Kidney tubule cell (primary cell): ENCODE measurements around the gene KIAA1755.

Source experiments
- DNase-seq: peaks from one replicate; pipeline ENCODE4 v3.0.0-alpha.2; 2018; ENCODE audit warnings: low spot score

Gene KIAA1755

DNA sequence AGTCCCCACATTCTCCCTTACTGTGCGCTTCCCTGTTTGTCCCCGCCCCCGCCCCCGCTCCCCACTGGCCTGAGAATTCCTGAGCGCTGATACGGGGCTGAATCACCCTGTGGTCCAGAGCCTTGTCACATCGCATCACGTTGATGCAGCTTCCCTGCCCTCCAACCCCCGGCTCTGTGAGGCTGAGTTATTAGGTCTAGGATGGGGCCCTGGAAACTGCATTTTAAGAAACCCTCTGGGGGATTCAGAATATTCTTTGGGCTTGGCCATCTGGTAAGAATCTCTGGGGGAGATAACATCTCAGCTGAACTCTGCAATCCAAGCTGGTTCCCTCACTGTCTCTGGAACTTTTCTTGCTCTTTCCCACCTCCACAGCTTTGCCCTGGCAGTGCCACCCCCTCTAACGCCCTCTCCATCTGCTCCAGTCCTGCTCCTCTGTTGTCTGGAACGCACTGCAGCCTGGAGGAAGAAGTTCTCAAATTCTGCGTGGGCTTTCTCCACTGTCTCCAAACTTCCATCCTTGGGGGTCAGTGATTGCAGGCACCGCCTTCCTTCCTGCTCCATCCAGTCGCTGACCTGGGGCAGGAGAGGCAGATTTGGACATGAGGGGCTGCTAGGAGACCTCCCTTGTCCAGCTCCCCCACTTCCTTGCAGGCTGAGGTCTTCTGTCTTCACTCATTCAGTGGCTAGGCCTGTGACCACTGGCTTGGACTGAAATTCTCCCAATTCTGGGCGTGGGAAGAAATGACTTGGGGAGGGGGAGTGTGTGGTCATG lies 42.6 kb downstream of the KIAA1755 start:
- peak; percentile 92 for DNase-seq

- DNase-seq = no peak
Observed at GRCh38 chr20:38216746-38217595, 43.6 kb downstream of the KIAA1755 start.

DNA sequence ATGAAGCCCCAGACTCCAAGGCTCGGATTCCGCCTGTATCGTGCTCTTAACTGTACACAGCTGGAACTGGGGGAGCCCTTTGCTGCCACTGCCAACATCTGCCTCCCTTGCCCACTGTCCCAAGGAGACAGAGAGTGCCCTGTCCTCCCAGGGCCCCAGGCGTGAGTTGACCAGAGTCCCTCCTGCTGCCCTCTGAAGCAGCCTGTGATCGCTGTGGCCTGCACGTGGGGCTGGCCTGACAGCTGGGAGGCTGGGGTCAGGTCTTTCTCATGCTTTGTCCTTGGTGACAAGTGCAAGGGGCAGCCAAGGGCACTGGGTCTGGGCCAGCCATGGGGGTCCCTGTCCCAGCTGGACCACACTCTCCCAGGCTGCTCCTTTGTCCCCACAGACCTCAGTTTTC lies 44.3 kb downstream of the KIAA1755 start:
- DNase-seq = no peak

DNA sequence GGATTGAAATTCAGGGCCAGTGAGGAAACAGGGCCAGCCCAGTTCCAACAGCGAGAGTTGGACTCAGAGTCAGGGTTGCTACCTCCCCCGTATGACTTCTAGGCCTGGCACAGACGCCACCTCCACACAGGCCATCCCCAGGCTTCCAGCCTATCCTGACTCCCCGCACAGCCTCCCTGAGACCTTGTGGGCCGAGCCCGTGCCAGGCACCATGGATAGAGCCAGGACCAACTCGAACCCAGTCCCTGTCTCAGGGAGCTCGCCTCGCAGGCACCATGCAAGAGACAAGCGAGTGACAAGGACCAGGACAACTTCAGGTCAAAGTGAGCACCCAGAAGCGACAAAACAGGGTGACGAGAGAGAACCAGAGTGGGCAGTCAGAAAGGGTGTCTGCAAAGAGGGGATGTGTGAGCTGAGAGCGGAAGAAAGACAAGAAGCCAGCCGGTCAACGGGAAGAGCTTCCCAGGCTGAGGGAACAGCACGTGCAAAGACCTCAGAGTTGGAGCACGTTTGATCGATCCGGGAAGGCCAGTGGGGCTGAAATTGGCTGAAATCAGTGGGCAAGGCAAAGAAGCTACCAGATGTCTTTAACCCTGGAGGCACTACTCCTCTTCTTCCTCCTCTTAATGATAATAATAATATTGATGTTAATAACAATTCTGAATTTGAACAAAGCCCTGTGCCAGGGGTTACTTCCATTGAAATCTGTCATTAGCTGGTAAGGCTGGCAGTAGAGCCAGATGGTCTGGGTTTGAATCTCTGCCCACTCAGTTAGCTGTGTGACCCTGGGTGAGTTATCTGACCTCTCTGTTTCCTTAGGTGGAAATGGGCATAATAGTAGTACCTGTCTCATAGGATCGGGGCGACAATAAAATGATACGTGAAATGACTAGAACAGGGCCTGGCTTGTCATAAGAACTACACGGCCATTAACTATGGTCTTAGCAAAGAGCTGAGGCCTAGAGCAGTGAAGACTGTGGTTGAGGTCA lies 45.0 kb downstream of the KIAA1755 start:
- DNase-seq = no peak

GRCh38 chr20:38214256-38215193 lies 46.0 kb downstream of the KIAA1755 start:
- DNase-seq = no peak

DNA sequence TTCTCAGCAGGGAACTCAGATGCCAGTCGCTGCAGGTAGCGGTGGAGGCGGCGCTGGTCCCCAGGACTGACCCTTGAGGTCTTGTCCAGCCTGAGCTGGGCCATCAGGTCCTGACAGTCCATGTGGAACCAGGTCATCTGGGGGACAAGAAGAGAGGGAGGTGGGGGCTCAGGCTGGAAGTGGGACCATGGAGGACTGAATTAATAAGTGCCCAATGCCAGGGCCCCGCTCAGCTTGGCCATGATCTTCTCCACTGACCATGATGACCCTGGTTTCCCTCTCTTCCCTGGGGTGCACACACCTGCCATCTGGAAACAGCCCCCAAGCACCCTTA lies 47.0 kb downstream of the KIAA1755 start:
- DNase-seq = no peak

DNA sequence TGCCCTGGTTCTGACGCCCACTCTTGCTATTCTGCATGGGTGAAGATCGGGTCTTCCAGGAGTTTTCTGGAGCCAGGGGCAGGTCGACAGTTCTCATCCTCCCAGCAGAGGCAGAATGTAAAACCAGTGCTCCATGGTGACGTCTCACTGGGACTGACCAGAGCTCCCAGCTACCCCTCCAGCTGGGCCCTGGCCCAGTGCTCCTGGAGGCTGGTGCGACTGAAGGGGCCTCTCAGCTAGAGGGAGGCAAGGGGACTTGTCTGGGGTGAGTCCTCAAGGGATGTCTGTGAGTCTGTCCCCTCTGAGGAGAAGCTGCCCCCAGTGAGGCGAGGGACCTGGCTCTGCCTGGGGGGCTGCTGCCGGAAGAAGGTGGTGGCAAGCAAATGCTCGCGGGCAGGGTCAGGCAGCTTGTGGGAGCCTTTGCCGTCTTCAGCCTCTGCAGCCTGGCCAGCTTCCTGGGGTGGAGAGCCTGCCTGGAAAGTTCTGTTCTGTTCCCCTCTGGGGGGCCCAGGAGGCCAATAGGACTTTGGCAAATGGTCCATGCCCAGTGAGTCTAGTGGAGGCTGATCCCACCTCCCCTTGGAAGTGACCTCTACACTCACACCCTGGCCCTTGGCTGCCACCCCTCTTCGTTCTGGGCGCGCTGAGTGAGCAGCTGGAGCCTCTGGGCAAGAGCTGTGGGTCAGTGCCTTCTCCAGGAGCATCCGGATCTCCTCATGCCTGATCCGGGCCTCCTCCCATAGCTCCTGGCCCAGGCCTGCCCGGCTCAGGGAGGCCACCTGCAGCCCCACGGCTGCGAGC lies 47.5 kb downstream of the KIAA1755 start:
- no peak for DNase-seq

GRCh38 chr20:38211200-38212097 lies 49.1 kb downstream of the KIAA1755 start:
- DNase-seq = no peak

GRCh38 chr20:38210741-38211140 lies 49.8 kb downstream of the KIAA1755 start:
- peak; percentile 47 for DNase-seq

DNA sequence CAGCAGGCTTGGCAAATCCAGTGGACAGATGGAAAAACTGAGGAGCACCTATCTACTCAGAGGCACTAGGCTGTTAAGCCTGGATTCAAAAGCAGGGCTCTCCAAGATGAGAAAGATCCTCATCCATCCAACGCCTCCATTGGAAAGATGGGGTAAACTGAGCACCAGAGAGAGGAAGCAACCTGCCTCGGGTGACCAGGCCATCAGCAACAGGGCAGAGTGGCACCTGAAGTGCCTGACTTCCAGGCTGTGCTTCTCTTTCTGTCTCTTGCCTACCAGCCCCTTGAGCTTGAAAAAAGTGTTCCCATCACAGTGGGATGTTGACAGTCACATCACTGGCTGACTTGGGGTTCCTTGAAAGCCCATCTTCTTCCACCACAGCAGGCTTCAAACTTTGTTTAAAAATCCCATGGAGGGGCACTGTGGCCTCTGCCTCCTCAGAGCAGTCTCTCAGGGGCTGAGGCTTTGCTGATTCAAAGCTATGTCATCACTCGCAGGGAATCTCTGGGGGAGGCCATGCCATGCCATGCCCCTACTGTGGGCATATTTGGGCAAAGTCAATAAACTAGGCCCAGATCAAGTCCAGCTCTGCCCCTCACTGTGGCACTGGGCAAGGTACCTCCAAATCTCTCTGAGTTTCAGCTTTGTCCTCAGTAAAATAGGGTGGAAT lies 50.7 kb downstream of the KIAA1755 start:
- peak; percentile 54 for DNase-seq

DNA sequence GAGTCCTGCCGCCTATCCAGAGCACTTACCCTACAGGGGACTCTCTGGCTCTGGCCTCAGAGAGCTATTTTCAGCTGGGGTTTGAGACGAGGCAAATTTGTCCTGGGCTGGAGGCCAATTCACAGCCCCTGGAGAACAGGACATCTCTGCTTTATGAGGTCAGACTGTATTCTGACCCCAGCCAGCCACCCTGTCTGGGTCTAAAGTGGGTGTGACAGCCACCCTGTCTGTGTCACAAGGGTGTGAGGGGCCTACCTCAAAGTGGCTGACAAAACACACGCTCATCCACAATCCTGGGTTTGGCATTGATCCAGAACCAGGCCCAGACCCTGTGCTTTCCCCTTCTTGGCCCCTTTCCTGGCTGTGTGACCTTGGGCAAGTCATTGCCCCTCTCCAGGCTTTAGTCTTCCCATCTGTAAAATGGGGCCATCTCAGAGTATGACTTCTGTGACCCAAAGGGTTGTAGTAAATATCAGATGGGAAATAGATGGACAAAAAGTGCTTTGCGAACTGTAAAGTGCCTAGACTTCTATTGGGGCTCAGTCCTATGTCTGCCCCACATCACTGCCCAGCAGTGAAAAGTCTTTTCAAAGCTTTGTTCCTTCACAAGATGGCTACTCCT lies 51.4 kb downstream of the KIAA1755 start:
- DNase-seq = peak; percentile 60

GRCh38 chr20:38208523-38208922 lies 52.0 kb downstream of the KIAA1755 start:
- no peak for DNase-seq

DNA sequence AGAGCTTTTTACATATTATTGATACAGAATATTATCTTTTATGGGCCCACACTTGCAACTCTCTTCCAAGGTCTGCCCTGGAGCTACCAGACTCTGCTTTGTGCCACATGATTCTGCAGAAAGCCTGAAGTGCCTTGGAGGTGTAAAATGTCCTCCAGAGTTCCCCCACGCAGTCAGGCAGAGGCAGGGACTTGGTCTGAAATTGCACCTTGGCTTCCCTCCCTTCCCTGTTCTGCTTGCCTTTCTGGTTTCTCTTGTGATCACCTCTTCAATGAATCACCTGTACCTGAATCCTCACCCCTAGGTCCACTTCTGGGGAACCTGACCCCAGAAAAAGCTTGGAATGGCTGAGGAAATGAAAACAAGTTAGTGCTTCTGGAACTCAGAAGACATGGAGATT lies 52.4 kb downstream of the KIAA1755 start:
- DNase-seq = no peak

DNA sequence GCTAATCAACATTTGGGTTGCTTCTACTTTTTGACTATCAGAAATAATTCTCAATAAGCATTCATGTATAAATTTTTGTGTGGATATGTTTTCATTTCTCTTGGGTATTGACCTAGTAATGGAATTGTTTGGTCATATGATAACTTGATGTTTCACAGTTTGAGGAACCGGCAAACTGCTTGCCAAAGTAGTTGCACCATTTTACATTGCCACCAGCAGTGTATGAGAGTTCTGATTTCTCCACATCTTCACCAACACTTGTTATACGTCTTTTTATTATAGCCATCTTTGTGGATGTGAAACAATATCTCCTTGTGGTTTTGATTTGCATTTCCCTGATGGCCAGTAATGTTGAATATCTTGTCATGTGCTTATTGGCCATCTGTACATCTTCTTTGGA lies 52.9 kb downstream of the KIAA1755 start:
- DNase-seq = no peak

DNA sequence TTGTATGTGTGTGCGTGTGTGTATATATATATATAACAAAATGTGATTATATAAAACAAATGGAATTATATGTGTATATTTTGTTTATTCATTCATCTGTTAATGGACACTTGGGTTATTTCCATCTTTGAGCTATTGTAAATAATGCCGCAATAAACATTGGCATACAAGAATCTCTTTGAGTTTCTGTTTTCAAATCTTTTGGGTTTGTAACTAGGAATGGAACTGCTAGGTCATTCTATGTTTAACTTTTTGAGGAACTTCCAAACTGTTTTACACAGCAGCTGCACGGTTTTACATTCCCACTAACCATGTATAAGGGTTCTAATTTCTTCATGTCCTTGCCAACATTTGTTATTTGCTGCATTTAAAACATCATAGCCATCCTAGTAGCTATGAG lies 55.5 kb downstream of the KIAA1755 start:
- DNase-seq = no peak

DNA sequence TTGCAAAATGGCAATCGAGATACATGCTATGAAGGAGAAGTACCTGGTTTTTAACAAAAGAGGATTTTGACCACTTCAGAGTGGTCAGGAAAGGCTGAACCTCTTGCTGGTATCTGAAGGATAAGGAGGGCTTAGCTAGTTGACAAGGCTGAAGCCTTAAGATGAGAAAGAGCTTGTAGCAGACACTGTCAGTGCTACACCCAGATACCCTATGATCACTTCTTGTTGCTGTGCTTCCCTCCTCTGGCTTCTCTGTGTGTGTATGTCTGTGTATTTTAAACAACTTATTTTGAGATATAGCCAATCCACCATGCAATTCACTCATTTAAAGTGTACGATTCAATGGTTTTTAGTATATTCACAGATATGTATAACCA lies 56.6 kb downstream of the KIAA1755 start:
- DNase-seq = no peak

DNA sequence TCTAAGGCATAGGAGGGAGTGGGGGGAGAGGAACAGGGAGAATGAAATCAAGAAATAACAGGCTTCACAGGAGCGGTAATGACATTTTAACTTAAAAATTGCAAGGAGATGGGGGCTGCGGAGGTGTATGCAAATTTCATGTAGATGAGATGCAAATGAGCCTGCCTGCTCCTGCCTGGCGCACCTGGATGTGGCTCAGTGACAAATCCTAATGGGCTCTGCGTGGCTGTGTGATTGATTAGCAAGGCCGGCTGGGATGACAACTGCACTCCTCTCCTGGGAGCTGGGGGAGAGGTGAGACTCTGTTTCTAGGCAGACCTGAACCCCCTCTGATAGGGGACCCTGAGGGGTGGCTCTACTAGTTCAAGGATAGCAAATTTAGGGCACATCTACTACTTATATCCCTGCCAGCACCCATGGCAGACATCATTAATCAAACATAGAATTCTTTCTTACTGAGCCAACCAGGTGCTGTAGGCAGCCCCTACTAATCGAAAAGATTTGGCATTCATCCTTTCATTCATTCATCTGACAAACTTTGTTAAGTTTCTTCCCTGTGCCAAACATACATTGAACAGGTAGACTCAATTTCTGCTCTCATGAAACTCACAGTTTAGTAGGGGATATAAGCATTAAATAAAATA lies 57.1 kb downstream of the KIAA1755 start:
- no peak for DNase-seq

DNA sequence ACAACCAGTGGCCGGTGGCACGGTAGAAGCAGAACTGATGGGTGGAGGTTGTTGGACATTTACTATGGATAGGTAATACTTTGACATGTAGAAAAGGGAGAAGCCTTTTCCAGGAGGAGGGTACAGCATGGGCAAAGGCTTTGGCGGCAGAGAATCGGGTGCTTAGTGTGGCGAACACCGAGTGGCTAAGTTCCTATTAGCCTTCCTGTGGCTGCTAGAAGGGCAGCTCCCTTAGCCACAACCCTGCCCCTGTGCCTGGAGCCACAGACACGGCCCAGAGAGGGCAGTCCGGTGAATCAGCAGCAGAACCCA lies 57.6 kb downstream of the KIAA1755 start:
- DNase-seq = no peak
